ENCODE results near the gene MYADML2.

- TF ChIP-seq, protein P1, sequence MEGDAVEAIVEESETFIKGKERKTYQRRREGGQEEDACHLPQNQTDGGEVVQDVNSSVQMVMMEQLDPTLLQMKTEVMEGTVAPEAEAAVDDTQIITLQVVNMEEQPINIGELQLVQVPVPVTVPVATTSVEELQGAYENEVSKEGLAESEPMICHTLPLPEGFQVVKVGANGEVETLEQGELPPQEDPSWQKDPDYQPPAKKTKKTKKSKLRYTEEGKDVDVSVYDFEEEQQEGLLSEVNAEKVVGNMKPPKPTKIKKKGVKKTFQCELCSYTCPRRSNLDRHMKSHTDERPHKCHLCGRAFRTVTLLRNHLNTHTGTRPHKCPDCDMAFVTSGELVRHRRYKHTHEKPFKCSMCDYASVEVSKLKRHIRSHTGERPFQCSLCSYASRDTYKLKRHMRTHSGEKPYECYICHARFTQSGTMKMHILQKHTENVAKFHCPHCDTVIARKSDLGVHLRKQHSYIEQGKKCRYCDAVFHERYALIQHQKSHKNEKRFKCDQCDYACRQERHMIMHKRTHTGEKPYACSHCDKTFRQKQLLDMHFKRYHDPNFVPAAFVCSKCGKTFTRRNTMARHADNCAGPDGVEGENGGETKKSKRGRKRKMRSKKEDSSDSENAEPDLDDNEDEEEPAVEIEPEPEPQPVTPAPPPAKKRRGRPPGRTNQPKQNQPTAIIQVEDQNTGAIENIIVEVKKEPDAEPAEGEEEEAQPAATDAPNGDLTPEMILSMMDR (conservative IDR thresholded peaks at IDR 0.05; ENCODE audit: low read length) = no peak
- no peak for TF ChIP-seq EZH2phosphoT487 (IDR thresholded peaks at IDR 0.05; ENCODE audit: borderline replicate concordance, low read depth, low read length)
Measured at GRCh38 chr17:81939881-81940385, 7.1 kb downstream of the MYADML2 start.
